ENCODE measurements around the gene CNTN1. TPM values are rescaled to one million over a fixed set of nuclear protein-coding genes. Genes with fewer than 3 reads are reported as not detected.

CNTN1 gene
- total and polyA plus RNA-seq, 2 of the 4 experiments (the other 2 are of a cell fraction): 0.10 to 0.18 TPM

GRCh38 chr12:40947797-40948196, 255.6 kb downstream of the CNTN1 start:
- Histone ChIP-seq H3K4me2 (ENCODE audit: low read depth, low read length) (no peak overlapping the region), H3K18ac (ENCODE audit: low read depth, low read length) (no peak overlapping the region), H3K27me3 (ENCODE audit: control insufficient read depth, insufficient read depth, low read length) (no peaks in the 10 kb centered on the region), H3K79me1 (ENCODE audit: low read depth in 1 of 2, low read length in 2 of 2) (no peaks in the 10 kb centered on the region), H3K23ac (ENCODE audit: low read depth, low read length) (no peak overlapping the region), H4K8ac (ENCODE audit: low read depth in 2 of 2, low read length in 2 of 2) (no peak overlapping the region), H2AK9ac (replicated peaks; ENCODE audit: low read depth, low read length, poor library complexity) (no peak overlapping the region), H2BK5ac (ENCODE audit: low read depth, low read length, poor library complexity, severe bottlenecking) (no peak overlapping the region), H2AFZ (replicated peaks; ENCODE audit: low read length, poor library complexity) (no peak overlapping the region), H2BK120ac (ENCODE audit: low read depth, low read length) (no peak overlapping the region), H4K91ac (ENCODE audit: insufficient read depth, low read depth, low read length) (no peak overlapping the region), H3K14ac (replicated peaks; ENCODE audit: low read depth, low read length) (no peak overlapping the region), H2AK5ac (ENCODE audit: low read depth, low read length) (no peak overlapping the region), H3K56ac (ENCODE audit: extremely low read depth, insufficient read depth, low read length) (no peak overlapping the region), H3K9me1 (ENCODE audit: insufficient read depth, low read length) (no peaks in the 10 kb centered on the region), H3K27ac (ENCODE audit: insufficient read depth, low read length) (no peak overlapping the region), H3K4me3 (ENCODE audit: insufficient read depth, low read depth, low read length) (no peak overlapping the region), H2BK20ac (ENCODE audit: low read depth, low read length) (no peak overlapping the region), H4K5ac (ENCODE audit: low read depth, low read length) (no peak overlapping the region), H4K20me1 (ENCODE audit: insufficient read depth, low read length) (no peaks in the 10 kb centered on the region), H3K4ac (ENCODE audit: low read depth, low read length) (no peak overlapping the region), H3K36me3 (ENCODE audit: control insufficient read depth, insufficient read depth, low read length) (no peaks in the 10 kb centered on the region), H3K9me3 (ENCODE audit: control insufficient read depth, insufficient read depth, low read length) (no peaks in the 10 kb centered on the region), H3K4me1 (ENCODE audit: control insufficient read depth, insufficient read depth, low read length) (no peaks in the 10 kb centered on the region), H2BK15ac (ENCODE audit: low read depth, low read length) (no peak overlapping the region), H3K9ac (ENCODE audit: low read depth, low read length) (no peak overlapping the region)
- ATAC-seq (ENCODE audit: low read depth) (no peak), DNase-seq (no peak)
- no CpG with 5 or more reads among the region's 2 CpGs for WGBS, 2 experiments (ENCODE audit: extremely low coverage in 2 of 2, insufficient read length in 1 of 2)
- no TSS peak for BruUV-seq (replicated peaks)
- ChIA-PET CTCF (no interaction called here), POLR2A (ENCODE audit: unreplicated experiment) (no interaction called here)
- intact Hi-C loops (cut with micrococcal nuclease) (loop anchor here (1.0 to 5.0 kb wide), 3 partner anchors 317 to 1170 kb away; no protein-coding TSS in a partner anchor), in situ Hi-C loops (cut with MboI; ENCODE audit: low sequenced_read_pairs) (loop anchor here (10.0 kb wide), 2 partner anchors 327 to 1077 kb away; no protein-coding TSS in a partner anchor), dilution Hi-C loops (cut with HindIII; ENCODE audit: low sequenced_read_pairs, unreplicated experiment) (no loop called here)
- TF ChIP-seq MXI1 (IDR thresholded peaks at IDR 0.05; ENCODE audit: borderline replicate concordance, low read depth, low read length) (no peak), USF2 (IDR thresholded peaks at IDR 0.05; ENCODE audit: low read depth, low read length) (no peak), MAZ (IDR thresholded peaks at IDR 0.05; ENCODE audit: borderline replicate concordance, low read depth, low read length) (no peak), CEBPB (IDR thresholded peaks at IDR 0.05; ENCODE audit: low read depth, low read length) (no peak), RAD21 (IDR thresholded peaks at IDR 0.05; ENCODE audit: low read length) (no peak), POLR2A (IDR thresholded peaks at IDR 0.05; ENCODE audit: low read depth, low read length) (no peak), RFX5 (IDR thresholded peaks at IDR 0.05; ENCODE audit: low read depth, low read length) (no peak), RCOR1 (IDR thresholded peaks at IDR 0.05; ENCODE audit: insufficient replicate concordance, low read length) (no peak), NFE2L2 (IDR thresholded peaks at IDR 0.05; ENCODE audit: low read depth, low read length) (no peak), CTCF (conservative IDR thresholded peaks at IDR 0.05; ENCODE audit: low read depth, low read length) (no peak), SMC3 (IDR thresholded peaks at IDR 0.05; ENCODE audit: low read depth, low read length) (no peak), CHD1 (IDR thresholded peaks at IDR 0.05; ENCODE audit: low read depth, low read length) (no peak)

Measured in IMR-90 (cell line).